Natural killer cell (primary cell): Measurements from ENCODE around the gene HTR6. TPM values are rescaled to one million over a fixed set of nuclear protein-coding genes. Genes with fewer than 3 reads are reported as not detected.

Source experiments
- ATAC-seq, 3 donors: fragments of 150-1000 bp in 2 of 3; fragments of 200-7000 bp in 1 of 3; cut with Tn5 transposase; 1 replicate in 1 of 3; 2 replicates in 2 of 3; pipeline ENCODE4 v1.10.0; 2021; ENCODE audit warnings: mild to moderate bottlenecking in 2 of 3, moderate library complexity in 2 of 3
- DNase-seq, 2 donors: peaks; one replicate each; pipeline versions ENCODE4 v3.0.0 to v3.0.0-alpha.2; 2013 to 2021; ENCODE audit warnings: mixed read lengths in 1 of 2
- H3K27ac ChIP-seq: one replicate; pipeline ENCODE4 v1.5.1; 2013; ENCODE audit warnings: mild to moderate bottlenecking, low read length
- H3K27me3 ChIP-seq: one replicate; pipeline ENCODE4 v1.6.1; 2013; ENCODE audit warnings: low read length; ENCODE audit not compliant: control insufficient read depth, insufficient read depth
- H3K36me3 ChIP-seq: one replicate; pipeline ENCODE4 v1.6.1; 2013; ENCODE audit warnings: low read length; ENCODE audit not compliant: control insufficient read depth, insufficient read depth
- H3K4me1 ChIP-seq: one replicate; pipeline ENCODE4 v1.6.1; 2013; ENCODE audit warnings: low read length; ENCODE audit not compliant: control insufficient read depth, insufficient read depth
- H3K4me3 ChIP-seq: one replicate; pipeline ENCODE4 v1.5.1; 2013; ENCODE audit warnings: low read length
- H3K9me3 ChIP-seq: one replicate; pipeline ENCODE4 v1.6.1; 2013; ENCODE audit warnings: low read length; ENCODE audit not compliant: control insufficient read depth, insufficient read depth
- H3K27ac Mint-ChIP-seq, 2 donors: one replicate each; pipeline ENCODE4 v1.8.0; 2022; ENCODE audit warnings: mild to moderate bottlenecking in 2 of 2, mixed read lengths in 2 of 2, moderate library complexity in 1 of 2
- H3K27me3 Mint-ChIP-seq, 2 donors: one replicate each; pipeline ENCODE4 v1.8.0; 2022; ENCODE audit warnings: low read depth in 2 of 2, mixed read lengths in 2 of 2
- H3K36me3 Mint-ChIP-seq: one replicate; pipeline ENCODE4 v1.8.0; 2022; ENCODE audit warnings: mixed read lengths
- H3K4me1 Mint-ChIP-seq, 2 donors: one replicate each; pipeline ENCODE4 v1.8.0; 2022; ENCODE audit warnings: mixed read lengths in 2 of 2
- H3K4me3 Mint-ChIP-seq: one replicate; pipeline ENCODE4 v1.8.0; 2022; ENCODE audit warnings: mild to moderate bottlenecking, moderate library complexity, mixed read lengths
- H3K9me3 Mint-ChIP-seq, 2 donors: one replicate each; pipeline ENCODE4 v1.8.0; 2022; ENCODE audit warnings: mixed read lengths in 2 of 2
- CTCF ChIP-seq: fragments of 200-600 bp; IDR thresholded peaks from one replicate; pipeline ENCODE4 v1.8.0; 2022; ENCODE audit warnings: antibody characterized with exemption
- WGBS: methylation state at CpG from one replicate; pipeline ENCODE4 v1.1.7; 2013; ENCODE audit warnings: missing lambda C conversion rate; ENCODE audit not compliant: insufficient coverage; 5-methylcytosine and 5-hydroxymethylcytosine counted together
- intact Hi-C: fragments of 100-400 bp; cut with micrococcal nuclease; formaldehyde crosslinking; loops from one replicate; pipeline ENCODE4 v1.14.2; 2022
- total RNA-seq, 4 donors: library from RNA; stranded (reverse); fragments of 120-200 nt in 1 of 4; gene quantifications; one replicate each; pipeline versions ENCODE4 v1.2.3 to v1.2.4, GENCODE V29; 2013 to 2022

Gene HTR6
- total RNA-seq, 3 donors from 2014 or later (not counting 1 experiment from before 2014, with no cell fraction given): 0.18 TPM; not detected in 2

DNA sequence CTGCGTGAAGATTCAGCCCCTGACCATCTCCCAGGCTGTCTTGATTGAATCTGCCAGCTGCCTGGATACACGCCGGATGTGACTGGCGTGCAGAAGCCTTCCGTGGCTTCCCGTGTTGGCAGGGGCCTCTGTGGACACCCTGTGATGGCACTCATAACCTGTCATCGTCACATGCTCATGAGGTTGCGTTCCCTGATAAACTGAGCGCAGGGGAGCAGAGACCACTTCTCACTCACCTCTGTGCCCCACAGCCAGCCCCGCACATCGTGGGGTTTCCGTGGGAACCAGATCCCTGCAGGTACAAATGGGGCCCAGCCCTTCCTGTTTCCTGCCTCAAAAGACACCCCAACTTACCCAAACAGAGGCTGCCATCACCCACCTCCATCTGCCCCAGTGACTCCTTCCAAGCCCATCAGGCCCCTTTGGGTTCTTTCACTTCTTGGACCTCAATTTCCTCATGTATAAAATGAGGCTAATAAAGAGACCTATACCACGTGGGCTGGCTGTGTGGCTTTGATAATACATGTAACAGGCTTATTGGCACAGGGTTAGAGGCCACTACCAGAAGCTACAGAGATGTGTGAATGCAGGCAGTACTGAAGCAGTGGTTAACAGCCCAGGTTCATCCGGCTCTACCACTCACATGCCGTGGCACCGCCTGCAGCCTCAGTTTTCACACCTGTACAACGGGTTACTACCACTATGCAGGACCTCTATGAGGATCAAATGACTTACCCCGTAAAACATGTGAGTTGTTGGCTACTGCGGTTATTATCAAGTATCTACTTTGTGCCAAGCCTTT is 23.6 kb downstream of the HTR6 start:
- DNase-seq (peak; percentile 43 to 77), ATAC-seq (peak; percentile 82 to 89 (median 88))
- peak overlapping the region; percentile 86 for H3K4me3 Mint-ChIP-seq
- peak overlapping the region; percentile 91 to 94 for H3K27ac Mint-ChIP-seq
- no peak for TF ChIP-seq CTCF
- 56% methylated on average over 19 of the region's 19 CpGs for WGBS
- H3K36me3 Mint-ChIP-seq: no peaks in the 10 kb centered on the region
- Histone ChIP-seq H3K36me3 (peaks cover 2% of the 10 kb centered on the region), H3K9me3 (peaks cover 6% of the 10 kb centered on the region), H3K4me1 (peaks cover 35% of the 10 kb centered on the region), H3K27me3 (no peaks in the 10 kb centered on the region), H3K4me3 (no peak overlapping the region), H3K27ac (peak overlapping the region; percentile 81)
- H3K4me1 Mint-ChIP-seq: peaks cover 24 to 34% of the 10 kb centered on the region in 2 donors
- intact Hi-C loops: no loop called here
- H3K9me3 Mint-ChIP-seq: no peaks in the 10 kb centered on the region
- H3K27me3 Mint-ChIP-seq: no peaks in the 10 kb centered on the region

- DNase-seq (no peak), ATAC-seq (no peak)
- Histone ChIP-seq H3K4me3 (no peak overlapping the region), H3K27ac (peak overlapping the region; percentile 81), H3K27me3 (no peaks in the 10 kb centered on the region), H3K9me3 (peaks cover 6% of the 10 kb centered on the region), H3K36me3 (peaks cover 2% of the 10 kb centered on the region), H3K4me1 (peaks cover 35% of the 10 kb centered on the region)
- WGBS: 99% methylated on average over 5 of the region's 5 CpGs
- no peaks in the 10 kb centered on the region for H3K9me3 Mint-ChIP-seq
- H3K36me3 Mint-ChIP-seq: no peaks in the 10 kb centered on the region
- H3K4me1 Mint-ChIP-seq: peaks cover 24 to 34% of the 10 kb centered on the region in 2 donors
- peak overlapping the region; percentile 86 for H3K4me3 Mint-ChIP-seq
- H3K27me3 Mint-ChIP-seq: no peaks in the 10 kb centered on the region
- TF ChIP-seq CTCF: no peak
- intact Hi-C loops: no loop called here
- H3K27ac Mint-ChIP-seq: peak overlapping the region; percentile 91 to 94
These were observed 24.5 kb downstream of the HTR6 start for GRCh38 chr1:19689085-19689757.

- H3K27me3 ChIP-seq: no peaks in the 10 kb centered on the region
- Mint-ChIP-seq H3K4me1 (peaks cover 24 to 34% of the 10 kb centered on the region in 2 donors), H3K4me3 (no peak overlapping the region), H3K27ac (peak overlapping the region; percentile 21 to 94), H3K9me3 (no peaks in the 10 kb centered on the region), H3K36me3 (no peaks in the 10 kb centered on the region), H3K27me3 (no peaks in the 10 kb centered on the region)
- intact Hi-C loops: no loop called here
- no peak overlapping the region for H3K4me3 ChIP-seq
- H3K36me3 ChIP-seq: peaks cover 7% of the 10 kb centered on the region
- ATAC-seq (no peak), DNase-seq (peak in 1 of 2 donors; percentile 21)
- peaks cover 35% of the 10 kb centered on the region for H3K4me1 ChIP-seq
- no peak overlapping the region for H3K27ac ChIP-seq
- peaks cover 6% of the 10 kb centered on the region for H3K9me3 ChIP-seq
- 82% methylated on average over 3 of the region's 3 CpGs for WGBS
- TF ChIP-seq CTCF: no peak
These were observed 25.2 kb downstream of the HTR6 start for GRCh38 chr1:19689856-19690255.
